AG10803 (cell line): ENCODE measurements around the gene ARHGAP9.

Source experiments
- DNase-seq: peaks from one replicate; pipeline ENCODE4 v3.0.0; 2010; ENCODE audit warnings: low read depth
- H3K4me3 ChIP-seq: 2 replicates; pipeline ENCODE4 v1.5.1; 2011; ENCODE audit warnings: mild to moderate bottlenecking, low read length, control low read depth
- TF ChIP-seq, protein P1 (sequence below): conservative IDR thresholded peaks from 2 replicates; pipeline ENCODE4 v1.5.1; 2011; ENCODE audit warnings: mild to moderate bottlenecking, low read length, control low read depth, inconsistent platforms

The ARHGAP9 gene

DNA sequence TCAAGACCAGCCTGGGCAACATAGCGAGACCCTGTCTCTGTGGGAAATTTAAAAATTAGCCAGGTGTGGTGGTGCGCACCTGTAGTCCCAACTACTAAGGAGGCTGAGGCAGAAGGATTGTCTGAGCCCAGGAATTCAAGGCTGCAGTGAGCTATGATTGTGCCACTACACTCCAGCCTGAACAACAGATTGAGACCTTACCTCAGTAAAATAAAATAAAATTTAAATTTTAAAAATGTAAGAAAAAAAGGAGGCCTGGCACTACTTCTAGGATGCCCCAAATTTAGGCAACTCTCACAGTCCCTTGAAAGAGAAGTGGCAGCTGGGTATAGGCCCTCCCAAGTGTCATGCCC is 25.5 kb downstream of the ARHGAP9 start:
- TF ChIP-seq, protein P1, sequence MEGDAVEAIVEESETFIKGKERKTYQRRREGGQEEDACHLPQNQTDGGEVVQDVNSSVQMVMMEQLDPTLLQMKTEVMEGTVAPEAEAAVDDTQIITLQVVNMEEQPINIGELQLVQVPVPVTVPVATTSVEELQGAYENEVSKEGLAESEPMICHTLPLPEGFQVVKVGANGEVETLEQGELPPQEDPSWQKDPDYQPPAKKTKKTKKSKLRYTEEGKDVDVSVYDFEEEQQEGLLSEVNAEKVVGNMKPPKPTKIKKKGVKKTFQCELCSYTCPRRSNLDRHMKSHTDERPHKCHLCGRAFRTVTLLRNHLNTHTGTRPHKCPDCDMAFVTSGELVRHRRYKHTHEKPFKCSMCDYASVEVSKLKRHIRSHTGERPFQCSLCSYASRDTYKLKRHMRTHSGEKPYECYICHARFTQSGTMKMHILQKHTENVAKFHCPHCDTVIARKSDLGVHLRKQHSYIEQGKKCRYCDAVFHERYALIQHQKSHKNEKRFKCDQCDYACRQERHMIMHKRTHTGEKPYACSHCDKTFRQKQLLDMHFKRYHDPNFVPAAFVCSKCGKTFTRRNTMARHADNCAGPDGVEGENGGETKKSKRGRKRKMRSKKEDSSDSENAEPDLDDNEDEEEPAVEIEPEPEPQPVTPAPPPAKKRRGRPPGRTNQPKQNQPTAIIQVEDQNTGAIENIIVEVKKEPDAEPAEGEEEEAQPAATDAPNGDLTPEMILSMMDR: no peak
- no peak overlapping the region for H3K4me3 ChIP-seq
- DNase-seq: no peak

DNA sequence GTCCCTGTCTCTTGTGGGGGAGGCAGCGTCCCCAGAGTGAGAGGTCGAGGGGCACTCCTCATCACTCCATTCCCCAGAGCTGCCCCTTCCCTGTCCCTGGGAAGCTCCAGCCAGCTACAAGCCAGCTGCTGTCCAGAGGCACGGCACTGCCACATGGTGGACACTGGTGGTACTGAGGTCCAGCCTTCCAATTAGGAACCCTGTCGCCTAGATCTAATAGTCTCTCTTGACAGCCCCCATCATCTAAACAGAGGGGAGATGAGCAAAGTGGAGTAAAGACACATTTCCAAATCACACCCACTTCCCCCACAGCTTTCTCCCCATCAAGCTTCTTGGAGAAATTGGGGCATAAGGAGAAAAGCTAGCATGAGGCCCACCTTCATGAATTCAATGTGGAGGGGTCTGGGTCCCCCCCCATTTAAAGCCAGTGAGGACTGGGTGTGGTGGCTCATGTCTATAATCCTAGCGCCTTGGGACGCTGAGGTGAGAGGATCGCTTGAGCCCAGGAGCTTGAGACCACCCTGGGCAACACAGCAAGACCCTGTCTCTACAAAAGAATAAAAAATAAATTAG is 26.6 kb downstream of the ARHGAP9 start:
- peak; percentile 75 for DNase-seq
- no peak overlapping the region for H3K4me3 ChIP-seq
- TF ChIP-seq, protein P1: peak; percentile 98

DNA sequence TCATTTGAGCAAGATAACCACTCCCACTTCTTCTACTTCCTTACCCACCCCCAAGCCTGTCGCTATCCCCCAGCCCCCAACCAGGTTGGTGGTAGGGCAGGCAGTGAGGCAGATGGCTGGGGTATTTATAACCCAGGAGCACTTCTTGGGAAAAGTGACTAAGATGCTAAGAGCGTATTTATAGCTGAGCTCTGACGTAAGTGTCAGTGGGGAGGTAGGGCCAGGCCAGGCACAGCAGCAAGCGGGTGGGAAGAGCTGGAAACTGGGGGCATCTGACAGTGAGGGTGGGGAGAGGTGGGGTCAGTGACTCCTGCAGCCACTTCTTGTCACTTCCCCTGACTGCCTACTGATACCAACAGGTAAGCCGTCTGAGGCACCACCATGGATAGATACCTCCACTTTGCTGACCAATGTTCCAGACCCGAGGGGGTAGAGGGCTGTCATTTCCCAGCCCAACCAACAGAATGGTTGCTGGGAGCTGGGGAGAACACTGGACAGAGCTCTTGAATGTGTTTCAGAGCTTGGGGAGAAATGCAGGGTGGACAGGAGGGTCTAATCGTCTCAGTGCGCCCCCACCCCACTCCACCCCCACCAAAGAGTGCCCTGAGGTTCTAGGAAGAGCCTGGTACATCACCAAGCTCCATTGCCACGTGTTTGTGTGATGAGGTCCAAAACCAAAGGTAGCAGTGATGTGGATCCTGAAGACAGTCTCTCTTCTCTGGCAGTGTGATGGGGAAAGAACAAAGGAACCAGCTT is 27.3 kb downstream of the ARHGAP9 start:
- no peak overlapping the region for H3K4me3 ChIP-seq
- TF ChIP-seq, protein P1: no peak
- peak; percentile 87 for DNase-seq

DNA sequence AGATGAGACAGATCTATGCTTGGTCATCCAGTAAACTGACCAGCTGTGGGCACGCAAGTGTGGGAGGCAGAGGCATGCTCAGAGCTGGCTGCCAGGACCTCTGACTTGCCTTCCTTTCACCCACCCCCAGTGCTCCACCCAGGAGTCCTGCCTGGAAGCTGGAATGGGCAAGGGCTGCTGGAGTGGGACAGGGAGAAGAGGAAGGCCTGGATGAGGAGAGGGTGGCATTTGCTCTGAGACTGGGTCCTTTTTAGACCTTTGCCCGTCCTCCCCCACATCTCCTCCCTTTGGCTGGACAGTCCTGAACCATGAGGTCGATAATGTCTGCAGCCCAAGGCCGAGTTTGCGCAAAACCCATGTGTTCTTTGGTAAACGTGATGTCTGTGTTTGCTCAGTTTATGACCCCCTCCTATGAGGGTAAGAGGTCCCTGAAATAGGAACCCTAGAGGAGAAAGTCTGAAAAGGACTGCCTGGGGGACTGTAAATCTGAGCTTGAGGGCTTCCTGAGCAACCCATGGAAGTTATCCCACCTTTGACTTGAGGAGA is 28.4 kb downstream of the ARHGAP9 start:
- TF ChIP-seq, protein P1: no peak
- H3K4me3 ChIP-seq: no peak overlapping the region
- DNase-seq: peak; percentile 31

DNA sequence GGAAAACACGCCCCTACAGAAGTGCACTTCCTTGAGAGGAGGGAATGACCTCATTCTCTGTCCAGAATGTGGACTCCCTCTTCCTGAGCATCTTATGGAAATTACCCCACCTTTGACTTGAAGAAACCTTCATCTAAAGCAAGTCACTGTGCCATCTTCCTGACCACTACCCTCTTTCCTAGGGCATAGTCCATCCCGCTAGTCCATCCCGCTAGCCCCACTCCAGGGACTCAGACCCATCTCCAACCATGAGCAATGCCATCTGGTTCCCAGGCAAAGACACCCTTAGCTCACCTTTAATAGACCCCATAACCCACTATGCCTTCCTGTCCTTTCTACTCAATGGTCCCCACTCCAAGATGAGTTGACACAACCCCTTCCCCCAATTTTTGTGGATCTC is 29.6 kb downstream of the ARHGAP9 start:
- TF ChIP-seq, protein P1: no peak
- H3K4me3 ChIP-seq: no peak overlapping the region
- no peak for DNase-seq

DNA sequence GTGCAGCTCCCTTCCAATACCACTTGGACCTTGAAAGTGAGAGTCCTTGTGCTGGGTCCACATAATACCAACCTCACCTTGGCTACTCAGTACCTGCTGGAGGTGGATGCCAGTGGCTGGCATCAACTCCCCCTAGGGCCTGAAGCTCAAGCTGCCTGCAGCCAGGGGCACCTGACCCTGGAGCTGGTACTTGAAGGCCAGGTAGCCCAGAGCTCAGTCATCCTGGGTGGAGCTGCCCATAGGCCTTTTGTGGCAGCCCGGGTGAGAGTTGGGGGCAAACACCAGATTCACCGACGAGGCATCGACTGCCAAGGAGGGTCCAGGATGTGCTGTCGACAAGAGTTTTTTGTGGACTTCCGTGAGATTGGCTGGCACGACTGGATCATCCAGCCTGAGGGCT is 30.3 kb downstream of the ARHGAP9 start:
- H3K4me3 ChIP-seq: no peak overlapping the region
- TF ChIP-seq, protein P1: no peak
- no peak for DNase-seq

DNA sequence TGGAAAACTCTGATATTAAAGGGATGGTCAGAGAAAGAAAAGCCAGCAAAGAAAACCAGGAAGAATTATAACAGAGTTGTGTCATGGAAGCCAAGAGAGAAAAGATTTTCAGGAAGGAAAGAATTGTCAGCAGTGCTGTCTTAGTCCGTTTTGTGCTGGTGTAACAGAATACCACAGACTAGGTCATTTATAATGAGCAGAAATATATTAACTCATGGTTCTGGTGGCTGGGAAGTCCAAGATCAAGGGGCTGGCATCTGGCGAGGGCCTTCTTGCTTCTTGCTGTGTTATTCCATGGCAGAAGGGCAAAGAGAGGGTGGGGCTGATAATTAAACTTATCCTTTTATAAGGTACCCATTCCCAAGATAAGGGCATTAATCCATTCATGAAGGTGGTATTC is 31.0 kb downstream of the ARHGAP9 start:
- no peak overlapping the region for H3K4me3 ChIP-seq
- TF ChIP-seq, protein P1: no peak
- DNase-seq: no peak
